Measurements from ENCODE around the gene DACH1. TPM values are rescaled to one million over a fixed set of nuclear protein-coding genes. Genes with fewer than 3 reads are reported as not detected.

DACH1 gene
- total RNA-seq, 1 experiment from 2014 or later, result 0.29 TPM

GRCh38 chr13:71712988-71713653, 153.9 kb downstream of the DACH1 start:
- DNase-seq (ENCODE audit: low read depth), result peak; percentile 25

- DNase-seq (ENCODE audit: low read depth), result no peak
These were observed 162.3 kb downstream of the DACH1 start for GRCh38 chr13:71704656-71705055.

- DNase-seq (ENCODE audit: low read depth), result no peak
These were observed 163.9 kb downstream of the DACH1 start for GRCh38 chr13:71703138-71703537.

- no peak for DNase-seq (ENCODE audit: low read depth)
These were observed 164.8 kb downstream of the DACH1 start for GRCh38 chr13:71702253-71702652.

GRCh38 chr13:71701741-71702140, 165.3 kb downstream of the DACH1 start:
- DNase-seq (ENCODE audit: low read depth), result no peak

- DNase-seq (ENCODE audit: low read depth), result no peak
These were observed 167.7 kb downstream of the DACH1 start for GRCh38 chr13:71699342-71699741.

- no peak for DNase-seq (ENCODE audit: low read depth)
These were observed 171.3 kb downstream of the DACH1 start for GRCh38 chr13:71695662-71696061.

GRCh38 chr13:71685072-71685471, 181.9 kb downstream of the DACH1 start:
- DNase-seq (ENCODE audit: low read depth), result no peak

- no peak for DNase-seq (ENCODE audit: low read depth)
These were observed 184.9 kb downstream of the DACH1 start for GRCh38 chr13:71681901-71682613.

- no peak for DNase-seq (ENCODE audit: low read depth)
These were observed 189.9 kb downstream of the DACH1 start for GRCh38 chr13:71677124-71677523.

GRCh38 chr13:71672512-71672911, 194.5 kb downstream of the DACH1 start:
- no peak for DNase-seq (ENCODE audit: low read depth)

GRCh38 chr13:71663431-71663830, 203.6 kb downstream of the DACH1 start:
- no peak for DNase-seq (ENCODE audit: low read depth)

- peak; percentile 44 for DNase-seq (ENCODE audit: low read depth)
These were observed 205.1 kb downstream of the DACH1 start for GRCh38 chr13:71661921-71662320.

- no peak for DNase-seq (ENCODE audit: low read depth)
These were observed 207.6 kb downstream of the DACH1 start for GRCh38 chr13:71659404-71659803.

GRCh38 chr13:71645467-71645866, 221.5 kb downstream of the DACH1 start:
- no peak for DNase-seq (ENCODE audit: low read depth)

- DNase-seq (ENCODE audit: low read depth), result no peak
These were observed 222.4 kb downstream of the DACH1 start for GRCh38 chr13:71644579-71644978.

GRCh38 chr13:71643448-71643860, 223.6 kb downstream of the DACH1 start:
- no peak for DNase-seq (ENCODE audit: low read depth)

- DNase-seq (ENCODE audit: low read depth), result no peak
These were observed 228.3 kb downstream of the DACH1 start for GRCh38 chr13:71638751-71639150.

- DNase-seq (ENCODE audit: low read depth), result no peak
These were observed 232.2 kb downstream of the DACH1 start for GRCh38 chr13:71634602-71635443.

- DNase-seq (ENCODE audit: low read depth), result no peak
These were observed 232.8 kb downstream of the DACH1 start for GRCh38 chr13:71634182-71634581.

- peak; percentile 49 for DNase-seq (ENCODE audit: low read depth)
These were observed 234.3 kb downstream of the DACH1 start for GRCh38 chr13:71632721-71633120.

- no peak for DNase-seq (ENCODE audit: low read depth)
These were observed 234.8 kb downstream of the DACH1 start for GRCh38 chr13:71632206-71632605.
